ENCODE data around the gene GABBR2. TPM values are rescaled to one million over a fixed set of nuclear protein-coding genes. Genes with fewer than 3 reads are reported as not detected.
A peak's percentile ranks its signal among the peaks of the same experiment; 100 is the strongest.

Gene GABBR2
- total and polyA plus RNA-seq, 9 of the 15 experiments (the other 6 are each of a cell fraction or from before 2014, with no cell fraction given): 0.15 to 1.9 (median 0.32) TPM

GRCh38 chr9:98442114-98442513 lies 266.6 kb downstream of the GABBR2 start (continued):
- peak; percentile 46 for TF ChIP-seq REST (IDR thresholded peaks at IDR 0.05; ENCODE audit: borderline replicate concordance)
- TF ChIP-seq REST (CRISPR knock-in tag; IDR thresholded peaks at IDR 0.05; ENCODE audit: low read depth): no peak
- no peak for TF ChIP-seq ZBTB12 (CRISPR knock-in tag; IDR thresholded peaks at IDR 0.05)

Data from K562 (cell line).